Kidney (tissue), 14 donors: ENCODE data around the gene PLK2. TPM values are rescaled to one million over a fixed set of nuclear protein-coding genes. Genes with fewer than 3 reads are reported as not detected.

Experiments used
- DNase-seq, 5 donors: peaks; one replicate each; pipeline ENCODE4 v3.0.0-alpha.2; 2013 to 2020
- FAIRE-seq: peaks from 2 replicates; lab custom pipeline; 2012; peaks lifted over from hg19 to GRCh38; lab: Jason Lieb, UNC
- H3K27ac ChIP-seq, 2 donors: one replicate each; pipeline ENCODE4 v1.7.0; 2013; ENCODE audit warnings: low read depth in 2 of 2, low read length in 2 of 2, inconsistent platforms in 1 of 2
- H3K27me3 ChIP-seq: one replicate; pipeline ENCODE4 v1.7.1; 2013; ENCODE audit warnings: low read length, inconsistent platforms; ENCODE audit not compliant: control insufficient read depth, insufficient read depth
- H3K36me3 ChIP-seq, 3 donors: one replicate each; pipeline versions ENCODE4 v1.7.0 to v1.7.1; 2013; ENCODE audit warnings: low read length in 3 of 3, control low read depth in 1 of 3, inconsistent platforms in 1 of 3; ENCODE audit not compliant: insufficient read depth in 3 of 3, control insufficient read depth in 2 of 3
- H3K4me1 ChIP-seq, 3 donors: one replicate each; pipeline versions ENCODE4 v1.7.0 to v1.7.1; 2013; ENCODE audit warnings: low read length in 3 of 3, inconsistent platforms in 1 of 3, low read depth in 1 of 3; ENCODE audit not compliant: control insufficient read depth in 2 of 3, insufficient read depth in 2 of 3
- H3K4me3 ChIP-seq, 3 donors: one replicate each; pipeline versions ENCODE4 v1.7.0 to v1.8.1; 2013; ENCODE audit warnings: low read length in 3 of 3, control low read depth in 1 of 3, inconsistent platforms in 1 of 3
- H3K9ac ChIP-seq, 3 donors: one replicate each; pipeline versions ENCODE4 v1.7.0 to v1.7.1; 2013; ENCODE audit warnings: low read length in 3 of 3, control low read depth in 1 of 3, inconsistent platforms in 1 of 3
- H3K9me3 ChIP-seq, 3 donors: one replicate each; pipeline versions ENCODE4 v1.7.0 to v1.7.1; 2013; ENCODE audit warnings: low read length in 3 of 3, control low read depth in 1 of 3, inconsistent platforms in 1 of 3; ENCODE audit not compliant: control insufficient read depth in 2 of 3, insufficient read depth in 1 of 3
- intact Hi-C: fragments of 100-400 bp; cut with DNase I; formaldehyde crosslinking; loops from one replicate; pipeline ENCODE4 v1.11.1; 2022
- polyA plus RNA-seq: library from polyadenylated mRNA; stranded (reverse); fragments of 350-450 nt; fragmentation: Illumina TruSeq; extraction: RNeasy Lipid Tissue Mini Kit (QIAGEN cat#74804); gene quantifications from one replicate; pipeline ENCODE4 v1.2.3, GENCODE V29; 2014; ENCODE audit warnings: low read depth, low replicate concordance; ENCODE audit not compliant: insufficient read depth
- total RNA-seq: library from RNA; stranded (reverse); fragmentation: NEBNext Ultra II Directional; extraction: Animal tissue kit (Norgen Biotek cat#: 25700); gene quantifications from one replicate; pipeline ENCODE4 v1.2.1, GENCODE V29; 2021
- TF ChIP-seq, protein P1 (sequence below): IDR thresholded peaks from 3 replicates; pipeline ENCODE4 v1.5.1; 2012; ENCODE audit warnings: mild to moderate bottlenecking, moderate library complexity, borderline replicate concordance; ENCODE audit not compliant: insufficient read depth; ENCODE audit errors: extremely low read depth
- donor health status: control.
- donor health status: control.
- donor health status: control.
- donor health status: control.
- donor health status: control.
- donor health status: DM: yes; HTN: yes; CAD: no.
- donor health status: Normal renal cell carcinoma (clear cell type).

The PLK2 gene
- total and polyA plus RNA-seq, 2 donors from 2014 or later: 8.4 to 53.1 TPM

DNA sequence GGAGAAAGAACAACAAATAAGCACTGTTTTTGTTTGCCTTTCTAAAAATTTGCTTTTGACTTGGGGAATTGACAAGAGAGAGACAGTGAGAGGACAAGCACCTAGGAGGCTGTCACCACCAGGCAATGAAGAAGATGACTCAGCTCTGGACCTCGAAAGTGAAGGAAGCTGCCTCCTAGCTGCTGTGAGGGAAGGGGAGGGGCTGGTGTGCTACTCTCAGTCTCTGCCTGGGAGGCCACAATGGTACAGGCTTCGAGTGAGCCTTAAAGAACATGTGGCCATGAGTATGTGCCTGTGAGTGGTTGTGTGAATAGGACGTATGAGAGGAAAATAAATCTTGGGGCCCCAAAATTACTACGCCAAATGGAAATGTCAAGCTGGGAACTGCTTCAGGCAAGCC lies 7.1 kb upstream of the PLK2 start:
- Histone ChIP-seq H3K4me1 (no peaks in the 10 kb centered on the region), H3K9me3 (no peaks in the 10 kb centered on the region), H3K36me3 (no peaks in the 10 kb centered on the region), H3K27me3 (no peaks in the 10 kb centered on the region), H3K4me3 (no peak overlapping the region), H3K9ac (no peak overlapping the region), H3K27ac (no peak overlapping the region)
- intact Hi-C loops: loop anchor here (10.0 kb wide), 1 partner anchor 692 kb away; no protein-coding TSS in a partner anchor
- DNase-seq: no peak
- TF ChIP-seq, protein P1, sequence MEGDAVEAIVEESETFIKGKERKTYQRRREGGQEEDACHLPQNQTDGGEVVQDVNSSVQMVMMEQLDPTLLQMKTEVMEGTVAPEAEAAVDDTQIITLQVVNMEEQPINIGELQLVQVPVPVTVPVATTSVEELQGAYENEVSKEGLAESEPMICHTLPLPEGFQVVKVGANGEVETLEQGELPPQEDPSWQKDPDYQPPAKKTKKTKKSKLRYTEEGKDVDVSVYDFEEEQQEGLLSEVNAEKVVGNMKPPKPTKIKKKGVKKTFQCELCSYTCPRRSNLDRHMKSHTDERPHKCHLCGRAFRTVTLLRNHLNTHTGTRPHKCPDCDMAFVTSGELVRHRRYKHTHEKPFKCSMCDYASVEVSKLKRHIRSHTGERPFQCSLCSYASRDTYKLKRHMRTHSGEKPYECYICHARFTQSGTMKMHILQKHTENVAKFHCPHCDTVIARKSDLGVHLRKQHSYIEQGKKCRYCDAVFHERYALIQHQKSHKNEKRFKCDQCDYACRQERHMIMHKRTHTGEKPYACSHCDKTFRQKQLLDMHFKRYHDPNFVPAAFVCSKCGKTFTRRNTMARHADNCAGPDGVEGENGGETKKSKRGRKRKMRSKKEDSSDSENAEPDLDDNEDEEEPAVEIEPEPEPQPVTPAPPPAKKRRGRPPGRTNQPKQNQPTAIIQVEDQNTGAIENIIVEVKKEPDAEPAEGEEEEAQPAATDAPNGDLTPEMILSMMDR: no peak
- no peak for FAIRE-seq

GRCh38 chr5:58462623-58463230 lies 2.8 kb upstream of the PLK2 start:
- Histone ChIP-seq H3K9ac (no peak overlapping the region), H3K4me1 (peaks cover 0 to 3% (median 0%) of the 10 kb centered on the region in 3 donors), H3K36me3 (no peaks in the 10 kb centered on the region), H3K9me3 (no peaks in the 10 kb centered on the region), H3K27me3 (no peaks in the 10 kb centered on the region), H3K27ac (peak overlapping the region in 1 of 2 donors; percentile 12), H3K4me3 (peak overlapping the region in 1 of 3 donors; percentile 16)
- FAIRE-seq (peak; percentile 97), DNase-seq (peak in 2 of 5 donors; percentile 75 to 79)
- TF ChIP-seq, protein P1: peak; percentile 61
- intact Hi-C loops: loop anchor here (5.0 to 10.0 kb wide), 2 partner anchors 688 to 1165 kb away; no protein-coding TSS in a partner anchor

- intact Hi-C loops: loop anchor here (5.0 to 10.0 kb wide), 2 partner anchors 687 to 1165 kb away; no protein-coding TSS in a partner anchor
- Histone ChIP-seq H3K27me3 (no peaks in the 10 kb centered on the region), H3K9me3 (no peaks in the 10 kb centered on the region), H3K36me3 (no peaks in the 10 kb centered on the region), H3K27ac (peak overlapping the region; percentile 30 to 65), H3K4me1 (peaks cover 0 to 3% (median 0%) of the 10 kb centered on the region in 3 donors), H3K9ac (no peak overlapping the region), H3K4me3 (peak overlapping the region in 1 of 3 donors; percentile 16)
- DNase-seq (peak in 1 of 5 donors; percentile 25), FAIRE-seq (no peak)
- TF ChIP-seq, protein P1: no peak
These were observed 2.3 kb upstream of the PLK2 start for GRCh38 chr5:58462154-58462553.
